Neural cell (in vitro differentiated cells): Measurements from ENCODE around the gene GNG3.

Experiments
- EZH2 ChIP-seq: fragments of 200-600, 300-800 bp; shearing (Covaris generic), sonication (generic); IDR thresholded peaks from 2 replicates; pipeline ENCODE4 v1.6.1; 2014; ENCODE audit warnings: antibody characterized with exemption, low read length, borderline replicate concordance, mild to moderate bottlenecking; ENCODE audit not compliant: insufficient read depth, poor library complexity, severe bottlenecking
- POLR2AphosphoS5 ChIP-seq: IDR thresholded peaks from 2 replicates; pipeline ENCODE4 v1.6.1; 2012
- RAD21 ChIP-seq: fragments of 450-650 bp; conservative IDR thresholded peaks from 2 replicates; pipeline ENCODE4 v1.6.1; 2014; ENCODE audit warnings: antibody characterized with exemption, mild to moderate bottlenecking, moderate library complexity
- TF ChIP-seq, protein P1 (sequence below): fragments of 450-650 bp; IDR thresholded peaks from 2 replicates; pipeline ENCODE4 v1.5.1; 2014; ENCODE audit warnings: antibody characterized with exemption, mild to moderate bottlenecking, moderate library complexity; ENCODE audit not compliant: poor library complexity, severe bottlenecking

DNA sequence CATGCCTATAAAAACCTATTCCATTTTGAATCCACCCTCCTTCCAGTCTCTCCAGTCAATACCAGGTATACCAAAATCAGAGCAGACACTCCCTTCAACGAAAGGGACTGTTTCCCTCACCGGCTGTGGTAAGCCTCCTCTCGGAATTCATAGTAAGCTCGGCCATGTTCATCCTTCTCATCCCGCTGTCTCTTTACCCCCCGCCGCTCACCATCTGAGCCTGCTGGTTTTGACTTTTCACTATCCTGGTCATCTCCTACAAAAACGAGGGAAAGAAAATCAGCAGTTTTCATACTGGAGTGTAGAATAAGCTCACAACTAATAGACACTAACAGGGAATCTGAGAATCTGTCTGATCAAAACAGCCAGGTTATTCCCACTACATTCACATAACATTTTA, 16.7 kb downstream of the GNG3 start:
- no peak for TF ChIP-seq EZH2
- TF ChIP-seq, protein P1, sequence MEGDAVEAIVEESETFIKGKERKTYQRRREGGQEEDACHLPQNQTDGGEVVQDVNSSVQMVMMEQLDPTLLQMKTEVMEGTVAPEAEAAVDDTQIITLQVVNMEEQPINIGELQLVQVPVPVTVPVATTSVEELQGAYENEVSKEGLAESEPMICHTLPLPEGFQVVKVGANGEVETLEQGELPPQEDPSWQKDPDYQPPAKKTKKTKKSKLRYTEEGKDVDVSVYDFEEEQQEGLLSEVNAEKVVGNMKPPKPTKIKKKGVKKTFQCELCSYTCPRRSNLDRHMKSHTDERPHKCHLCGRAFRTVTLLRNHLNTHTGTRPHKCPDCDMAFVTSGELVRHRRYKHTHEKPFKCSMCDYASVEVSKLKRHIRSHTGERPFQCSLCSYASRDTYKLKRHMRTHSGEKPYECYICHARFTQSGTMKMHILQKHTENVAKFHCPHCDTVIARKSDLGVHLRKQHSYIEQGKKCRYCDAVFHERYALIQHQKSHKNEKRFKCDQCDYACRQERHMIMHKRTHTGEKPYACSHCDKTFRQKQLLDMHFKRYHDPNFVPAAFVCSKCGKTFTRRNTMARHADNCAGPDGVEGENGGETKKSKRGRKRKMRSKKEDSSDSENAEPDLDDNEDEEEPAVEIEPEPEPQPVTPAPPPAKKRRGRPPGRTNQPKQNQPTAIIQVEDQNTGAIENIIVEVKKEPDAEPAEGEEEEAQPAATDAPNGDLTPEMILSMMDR: no peak
- TF ChIP-seq RAD21: no peak
- no peak for TF ChIP-seq POLR2AphosphoS5
